Endometrial microvascular endothelial cells (primary cell): ENCODE results near the gene SLC24A4. TPM values are rescaled to one million over a fixed set of nuclear protein-coding genes. Genes with fewer than 3 reads are reported as not detected.

Source experiments
- in situ Hi-C: cut with HindIII; loops from 2 replicates; pipeline ENCODE4 v1.10.0; 2017; ENCODE audit warnings: low sequenced_read_pairs, low pct_unique_long_range_greater_than_20kb; ENCODE audit errors: inconsistent ontology term
- total RNA-seq: library from RNA; depleted of rRNA; stranded (reverse); fragments of >200 nt; gene quantifications from one replicate; pipeline ENCODE4 v1.2.3, GENCODE V29; 2015; ENCODE audit errors: inconsistent ontology term

The SLC24A4 gene
- total RNA-seq, 1 donor from 2014 or later = not detected

- in situ Hi-C loops = no loop called here
Observed at GRCh38 chr14:92448786-92449185, 125.8 kb downstream of the SLC24A4 start.

- in situ Hi-C loops = no loop called here
Observed at GRCh38 chr14:92449404-92450181, 126.6 kb downstream of the SLC24A4 start.

GRCh38 chr14:92450351-92451070, 127.5 kb downstream of the SLC24A4 start:
- in situ Hi-C loops = no loop called here

- in situ Hi-C loops = no loop called here
Observed at GRCh38 chr14:92451245-92451644, 128.3 kb downstream of the SLC24A4 start.

- in situ Hi-C loops = no loop called here
Observed at GRCh38 chr14:92451755-92452154, 128.8 kb downstream of the SLC24A4 start.

GRCh38 chr14:92452471-92452870, 129.5 kb downstream of the SLC24A4 start:
- in situ Hi-C loops = no loop called here

- in situ Hi-C loops = no loop called here
Observed at GRCh38 chr14:92453691-92454090, 130.7 kb downstream of the SLC24A4 start.

- in situ Hi-C loops = no loop called here
Observed at GRCh38 chr14:92455231-92455630, 132.3 kb downstream of the SLC24A4 start.

- in situ Hi-C loops = no loop called here
Observed at GRCh38 chr14:92456215-92457015, 133.4 kb downstream of the SLC24A4 start.

GRCh38 chr14:92457016-92457565, 134.1 kb downstream of the SLC24A4 start:
- in situ Hi-C loops = no loop called here

GRCh38 chr14:92458136-92459029, 135.4 kb downstream of the SLC24A4 start:
- in situ Hi-C loops = no loop called here

- in situ Hi-C loops = no loop called here
Observed at GRCh38 chr14:92459030-92459949, 136.3 kb downstream of the SLC24A4 start.

GRCh38 chr14:92459950-92460421, 137.0 kb downstream of the SLC24A4 start:
- in situ Hi-C loops = no loop called here

GRCh38 chr14:92460541-92460915, 137.6 kb downstream of the SLC24A4 start:
- in situ Hi-C loops = no loop called here

GRCh38 chr14:92460916-92461579, 138.1 kb downstream of the SLC24A4 start:
- in situ Hi-C loops = no loop called here

- in situ Hi-C loops = no loop called here
Observed at GRCh38 chr14:92461891-92462290, 138.9 kb downstream of the SLC24A4 start.

- in situ Hi-C loops = no loop called here
Observed at GRCh38 chr14:92462568-92462967, 139.6 kb downstream of the SLC24A4 start.
